Airway epithelial cell (primary cell): ENCODE measurements around the gene DNAJC11. TPM values are rescaled to one million over a fixed set of nuclear protein-coding genes. Genes with fewer than 3 reads are reported as not detected.

Source experiments
- total RNA-seq: library from RNA; depleted of rRNA; stranded (reverse); fragments of >200 nt; gene quantifications from 2 replicates; pipeline ENCODE4 v1.2.3, GENCODE V29; 2015

DNAJC11 gene, protein sequence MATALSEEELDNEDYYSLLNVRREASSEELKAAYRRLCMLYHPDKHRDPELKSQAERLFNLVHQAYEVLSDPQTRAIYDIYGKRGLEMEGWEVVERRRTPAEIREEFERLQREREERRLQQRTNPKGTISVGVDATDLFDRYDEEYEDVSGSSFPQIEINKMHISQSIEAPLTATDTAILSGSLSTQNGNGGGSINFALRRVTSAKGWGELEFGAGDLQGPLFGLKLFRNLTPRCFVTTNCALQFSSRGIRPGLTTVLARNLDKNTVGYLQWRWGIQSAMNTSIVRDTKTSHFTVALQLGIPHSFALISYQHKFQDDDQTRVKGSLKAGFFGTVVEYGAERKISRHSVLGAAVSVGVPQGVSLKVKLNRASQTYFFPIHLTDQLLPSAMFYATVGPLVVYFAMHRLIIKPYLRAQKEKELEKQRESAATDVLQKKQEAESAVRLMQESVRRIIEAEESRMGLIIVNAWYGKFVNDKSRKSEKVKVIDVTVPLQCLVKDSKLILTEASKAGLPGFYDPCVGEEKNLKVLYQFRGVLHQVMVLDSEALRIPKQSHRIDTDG
- total RNA-seq = 25.2 and 35.4 TPM in 2 replicates

DNA sequence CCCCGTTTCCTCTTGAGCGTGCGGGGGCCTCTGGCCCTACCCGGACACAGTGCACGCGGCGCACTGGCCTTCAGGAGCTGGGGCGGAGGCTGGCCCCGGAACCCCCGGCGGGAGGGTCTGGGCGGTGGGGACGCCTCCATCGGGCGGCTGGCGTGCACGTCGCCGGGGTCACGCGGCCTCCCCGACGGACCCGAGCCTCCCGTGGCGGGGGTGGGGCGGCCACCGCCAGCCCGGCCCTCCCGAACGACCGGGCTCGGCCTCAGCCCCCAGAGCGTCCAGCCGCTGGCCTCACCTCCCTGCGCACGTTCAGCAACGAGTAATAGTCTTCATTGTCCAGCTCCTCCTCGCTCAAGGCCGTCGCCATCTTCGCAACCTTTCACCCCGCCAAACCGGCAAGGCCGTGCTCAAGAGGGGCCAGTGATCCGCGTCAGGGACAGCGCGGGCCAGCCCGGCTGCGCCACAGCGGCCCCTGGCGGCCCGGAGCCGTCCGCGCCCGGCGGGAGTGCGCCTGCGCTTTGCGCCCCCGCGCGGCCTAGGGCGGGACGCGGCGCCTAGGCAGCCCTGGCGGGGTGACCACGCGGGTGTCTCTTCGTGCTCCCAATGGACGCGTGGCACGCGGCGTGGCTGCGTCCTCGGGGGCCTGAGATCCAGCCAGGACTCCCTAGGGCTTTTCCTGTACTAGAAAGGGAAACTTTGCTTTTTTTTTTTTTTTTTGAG, at the start of gene DNAJC11:
DNAJC11 (minus strand) TSS at position 380 of the 717 bp plus-strand sequence; CDS start at position 364, 16 bp downstream.

DNA sequence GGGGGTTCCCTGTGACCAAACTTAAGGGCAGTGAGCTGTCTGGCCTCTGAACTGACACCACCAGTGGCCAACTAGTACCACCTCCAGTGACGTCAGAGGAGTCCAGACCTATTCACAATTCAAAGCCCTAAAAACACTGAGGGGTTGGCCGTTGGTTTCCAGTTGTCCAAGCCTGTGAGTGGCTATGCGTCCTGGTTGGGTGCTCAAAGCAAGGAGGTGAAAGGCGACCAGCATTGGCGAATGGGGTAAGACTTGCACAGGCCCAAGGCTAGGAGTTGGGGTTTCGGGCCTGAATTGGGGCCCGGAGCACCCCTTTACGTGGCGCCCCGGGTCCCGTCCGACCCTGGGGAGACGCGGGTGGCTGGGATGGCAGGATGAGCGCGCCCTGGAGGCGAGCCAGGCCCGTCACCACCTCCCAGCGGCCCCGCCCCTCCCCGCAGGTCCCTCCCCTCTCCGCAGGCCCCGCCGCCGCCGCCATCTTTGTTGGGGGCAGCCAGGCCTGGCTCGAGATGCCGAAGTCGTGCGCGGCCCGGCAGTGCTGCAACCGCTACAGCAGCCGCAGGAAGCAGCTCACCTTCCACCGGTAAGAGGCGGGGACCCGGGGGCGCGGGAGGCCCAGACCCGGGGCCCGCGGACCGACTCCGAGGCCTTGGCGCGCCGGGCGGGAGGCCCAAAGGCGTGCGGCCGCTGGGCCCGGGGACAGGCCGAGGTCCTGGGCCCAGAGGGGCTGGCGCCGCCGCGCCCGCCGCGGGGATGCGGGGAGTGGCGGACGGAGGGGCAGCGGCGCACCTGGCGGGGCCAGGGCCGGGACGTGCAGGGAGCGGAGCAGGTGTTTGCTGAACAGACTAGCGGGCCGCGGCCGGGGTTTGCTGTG, 76.7 kb downstream of the DNAJC11 start, which contains the start of gene THAP3:
THAP3 (plus strand) TSS at position 159 of the 874 bp plus-strand sequence; CDS start at position 510, 351 bp downstream.

DNA sequence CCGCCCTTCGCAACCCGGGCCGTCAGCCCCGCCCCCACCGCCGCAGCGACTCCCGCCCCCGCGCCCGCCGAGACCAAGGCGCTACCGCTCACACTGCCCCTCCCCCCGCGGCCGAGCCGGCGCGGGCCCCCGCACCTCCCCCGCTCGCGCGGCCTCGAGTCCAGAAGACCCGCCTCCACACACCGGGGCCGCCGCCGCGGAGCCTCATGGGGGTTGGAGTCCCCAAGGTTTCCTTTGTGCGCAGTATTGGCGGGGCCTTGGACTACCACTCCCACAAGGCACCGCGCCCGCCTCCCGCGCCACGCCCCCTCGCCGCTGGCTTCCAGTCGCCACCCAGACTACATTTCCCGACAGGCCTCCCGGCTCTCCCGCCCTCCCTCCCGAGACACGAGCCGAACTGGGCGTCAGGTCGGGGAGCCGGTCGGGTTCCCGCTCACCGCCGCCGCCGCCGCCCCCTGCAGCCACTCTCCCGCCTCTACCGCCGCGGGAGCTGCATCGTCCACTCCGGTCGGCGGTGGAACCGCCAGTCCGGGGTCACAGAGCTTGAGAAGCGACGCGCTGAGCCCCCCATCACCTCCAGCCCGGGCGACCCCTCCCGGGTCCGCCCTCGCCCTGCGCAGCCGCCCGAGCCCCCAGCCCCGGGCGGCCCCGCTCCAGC, 88.1 kb downstream of the DNAJC11 start, which contains the start of gene PHF13:
PHF13 (plus strand) TSS at position 371 of the 658 bp plus-strand sequence. CDS start 336 bp downstream, outside the sequence.

DNA sequence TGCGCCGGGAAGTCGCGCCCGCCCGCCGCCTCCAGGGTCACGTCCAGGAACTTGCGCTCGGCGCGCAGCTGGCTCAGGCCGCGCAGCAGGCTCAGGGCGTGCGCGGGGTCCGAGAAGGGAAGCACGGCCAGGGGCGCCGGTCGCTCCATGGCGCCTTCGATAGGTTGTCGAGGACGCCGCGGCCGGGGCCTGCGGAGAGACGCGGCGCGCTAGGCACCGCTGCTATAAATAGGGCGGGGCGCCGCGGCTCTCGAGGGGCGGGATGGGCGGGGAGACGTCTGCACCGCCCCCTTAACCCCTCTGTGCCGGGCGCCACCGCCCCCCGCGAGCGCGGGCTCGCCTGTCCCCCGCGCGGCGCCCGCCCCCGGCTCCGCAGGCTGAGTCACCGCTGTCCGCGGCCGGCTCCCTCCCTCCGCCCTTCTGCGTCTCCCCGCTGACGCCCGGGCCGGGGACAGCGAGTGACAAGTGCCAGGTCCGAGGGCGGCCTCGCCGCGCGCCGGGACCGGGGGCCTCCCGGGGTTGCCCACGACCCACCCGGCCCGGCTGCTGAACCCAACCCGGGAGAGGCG, 98.9 kb downstream of the DNAJC11 start, which contains the start of gene KLHL21:
KLHL21 (minus strand) TSS at position 201 of the 569 bp plus-strand sequence; CDS start at position 149, 52 bp downstream.

Other genes starting within 250 kb of the DNAJC11 start
- gene TNFRSF25, start 235.6 kb downstream of the DNAJC11 start, total RNA-seq = 31.7 and 34.3 TPM in 2 replicates
- gene PLEKHG5, start 210.1 kb downstream of the DNAJC11 start, total RNA-seq = 42.2 and 51.3 TPM in 2 replicates
- 11.6 and 15.7 TPM in 2 replicates for gene NOL9, start 147.3 kb downstream of the DNAJC11 start, total RNA-seq
- gene TAS1R1, start 146.5 kb downstream of the DNAJC11 start, total RNA-seq = not detected in 2 replicates
- gene ZBTB48, start 121.8 kb downstream of the DNAJC11 start, total RNA-seq = 7.8 and 19.4 TPM in 2 replicates
- gene KLHL21, start 98.9 kb downstream of the DNAJC11 start, total RNA-seq = 48.1 and 54.9 TPM in 2 replicates
- 10.2 and 12.0 TPM in 2 replicates for gene PHF13, start 88.1 kb downstream of the DNAJC11 start, total RNA-seq
- gene THAP3, start 76.9 kb downstream of the DNAJC11 start, total RNA-seq = 15.0 and 19.6 TPM in 2 replicates
- 50.7 and 63.9 TPM in 2 replicates for gene CAMTA1, start 83.6 kb upstream of the DNAJC11 start, total RNA-seq